Measurements from ENCODE around the gene OMP. TPM values are rescaled to one million over a fixed set of nuclear protein-coding genes. Genes with fewer than 3 reads are reported as not detected.

Gene OMP
- total RNA-seq, 1 donor, result not detected

- H3K4me3 ChIP-seq (ENCODE audit: low read depth, low read length), result no peak overlapping the region
- TF ChIP-seq, protein P1, sequence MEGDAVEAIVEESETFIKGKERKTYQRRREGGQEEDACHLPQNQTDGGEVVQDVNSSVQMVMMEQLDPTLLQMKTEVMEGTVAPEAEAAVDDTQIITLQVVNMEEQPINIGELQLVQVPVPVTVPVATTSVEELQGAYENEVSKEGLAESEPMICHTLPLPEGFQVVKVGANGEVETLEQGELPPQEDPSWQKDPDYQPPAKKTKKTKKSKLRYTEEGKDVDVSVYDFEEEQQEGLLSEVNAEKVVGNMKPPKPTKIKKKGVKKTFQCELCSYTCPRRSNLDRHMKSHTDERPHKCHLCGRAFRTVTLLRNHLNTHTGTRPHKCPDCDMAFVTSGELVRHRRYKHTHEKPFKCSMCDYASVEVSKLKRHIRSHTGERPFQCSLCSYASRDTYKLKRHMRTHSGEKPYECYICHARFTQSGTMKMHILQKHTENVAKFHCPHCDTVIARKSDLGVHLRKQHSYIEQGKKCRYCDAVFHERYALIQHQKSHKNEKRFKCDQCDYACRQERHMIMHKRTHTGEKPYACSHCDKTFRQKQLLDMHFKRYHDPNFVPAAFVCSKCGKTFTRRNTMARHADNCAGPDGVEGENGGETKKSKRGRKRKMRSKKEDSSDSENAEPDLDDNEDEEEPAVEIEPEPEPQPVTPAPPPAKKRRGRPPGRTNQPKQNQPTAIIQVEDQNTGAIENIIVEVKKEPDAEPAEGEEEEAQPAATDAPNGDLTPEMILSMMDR (IDR thresholded peaks at IDR 0.05; ENCODE audit: insufficient read depth, low read depth, low read length), result no peak
- no peak for DNase-seq (ENCODE audit: low read depth)
Observed at GRCh38 chr11:77137421-77137820, 34.8 kb downstream of the OMP start.

DNA sequence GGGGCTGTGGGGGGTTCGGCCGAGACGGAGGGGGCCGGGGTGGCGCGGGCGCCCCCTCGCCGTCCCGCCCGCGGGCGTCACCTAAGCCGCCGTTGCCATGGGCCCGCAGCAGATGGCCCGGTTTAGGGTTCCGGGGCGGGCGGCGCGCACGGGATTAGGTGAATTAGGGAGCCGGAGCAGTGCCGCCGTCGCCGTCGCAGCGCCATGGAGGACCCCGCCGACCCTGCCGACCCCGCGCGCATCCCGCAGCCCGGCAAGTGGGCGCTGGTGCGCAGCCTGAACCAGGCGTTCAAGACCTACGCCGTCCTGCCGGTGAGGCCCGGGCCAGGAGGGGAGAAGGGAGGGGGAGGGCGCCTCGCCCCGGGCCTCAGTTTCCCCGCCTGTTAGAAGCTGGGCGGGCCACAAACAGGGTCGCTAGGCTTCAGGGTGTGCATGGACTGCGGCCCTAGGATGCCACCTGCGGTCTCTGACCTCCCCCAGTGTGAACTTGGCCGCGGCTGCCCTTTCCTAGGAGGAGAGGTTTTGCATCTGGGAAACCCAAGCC lies 35.5 kb downstream of the OMP start:
- no peak overlapping the region for H3K4me3 ChIP-seq (ENCODE audit: low read depth, low read length)
- TF ChIP-seq, protein P1 (IDR thresholded peaks at IDR 0.05; ENCODE audit: insufficient read depth, low read depth, low read length), result no peak
- DNase-seq (ENCODE audit: low read depth), result no peak

DNA sequence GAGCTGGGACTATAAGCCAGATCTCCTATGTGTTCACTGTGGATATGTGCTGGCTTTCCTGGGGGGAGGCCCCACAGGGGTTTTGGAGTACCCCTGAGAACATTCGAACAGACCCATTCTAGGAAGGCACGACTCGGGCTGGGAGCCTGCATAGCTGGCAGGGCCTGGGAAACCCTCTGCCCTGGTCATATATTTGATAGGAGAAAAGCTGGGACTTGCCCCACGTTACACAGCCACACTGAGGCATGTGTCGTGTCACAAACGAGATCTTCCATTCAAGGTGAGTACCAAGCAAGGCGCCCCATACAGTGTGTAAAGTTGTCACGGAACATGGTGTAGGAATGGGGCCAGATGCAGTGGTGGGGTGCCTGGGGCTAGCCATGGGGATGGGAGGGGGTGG lies 36.6 kb downstream of the OMP start:
- no peak for DNase-seq (ENCODE audit: low read depth)
- TF ChIP-seq, protein P1 (IDR thresholded peaks at IDR 0.05; ENCODE audit: insufficient read depth, low read depth, low read length), result no peak

GRCh38 chr11:77140231-77140851 lies 37.7 kb downstream of the OMP start:
- no peak overlapping the region for H3K4me3 ChIP-seq (ENCODE audit: low read depth, low read length)
- peak; percentile 90 for DNase-seq (ENCODE audit: low read depth)
- TF ChIP-seq, protein P1 (IDR thresholded peaks at IDR 0.05; ENCODE audit: insufficient read depth, low read depth, low read length), result no peak

More for the DNA sequence above, 36.6 kb downstream of the OMP start:
- H3K4me3 ChIP-seq (ENCODE audit: low read depth, low read length), result no peak overlapping the region

DNA sequence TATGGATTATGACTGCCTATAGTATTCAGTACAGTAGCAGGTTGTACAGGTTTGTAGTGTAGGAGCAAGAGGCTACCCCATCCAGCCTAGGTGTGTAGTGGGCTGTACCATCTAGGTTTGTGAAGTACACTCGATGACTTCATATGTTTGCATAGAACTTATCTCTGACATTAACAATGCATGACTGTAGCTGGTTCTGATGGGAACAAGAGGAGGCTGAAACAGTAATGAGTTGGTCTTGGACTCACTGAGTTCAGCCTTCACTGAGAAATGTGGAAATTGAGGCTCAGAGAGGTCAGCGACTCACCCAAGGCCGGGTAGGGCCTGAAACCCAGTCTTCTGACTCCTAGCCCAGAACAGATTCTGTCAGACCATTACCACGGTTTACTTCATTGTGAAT lies 38.4 kb downstream of the OMP start:
- TF ChIP-seq, protein P1 (IDR thresholded peaks at IDR 0.05; ENCODE audit: insufficient read depth, low read depth, low read length), result no peak
- peak; percentile 54 for DNase-seq (ENCODE audit: low read depth)
- H3K4me3 ChIP-seq (ENCODE audit: low read depth, low read length), result no peak overlapping the region

DNA sequence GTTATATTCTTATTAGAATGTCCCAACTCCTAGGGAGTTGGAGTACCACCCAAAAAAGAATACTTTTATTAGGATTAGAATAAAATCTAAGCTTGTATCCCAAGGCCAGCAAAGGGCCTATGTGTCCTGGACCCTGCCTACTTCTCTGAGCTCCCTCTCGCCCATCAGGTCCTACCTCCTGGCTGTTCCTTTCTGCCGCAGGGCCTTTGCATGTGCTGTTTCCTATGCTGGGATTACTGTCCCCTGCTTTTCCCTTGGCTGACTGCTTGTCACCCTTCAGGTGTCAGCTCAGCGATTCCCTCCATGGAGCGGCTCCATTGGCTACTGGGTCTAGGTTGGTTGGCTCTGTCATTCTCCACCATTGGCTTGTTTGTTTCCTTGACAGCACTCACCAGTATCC lies 38.8 kb downstream of the OMP start:
- H3K4me3 ChIP-seq (ENCODE audit: low read depth, low read length), result no peak overlapping the region
- TF ChIP-seq, protein P1 (IDR thresholded peaks at IDR 0.05; ENCODE audit: insufficient read depth, low read depth, low read length), result no peak
- no peak for DNase-seq (ENCODE audit: low read depth)
